ENCODE results near the gene ADCY2. TPM values are rescaled to one million over a fixed set of nuclear protein-coding genes. Genes with fewer than 3 reads are reported as not detected.

ADCY2 gene
- total RNA-seq, 1 donor from 2014 or later: not detected

DNA sequence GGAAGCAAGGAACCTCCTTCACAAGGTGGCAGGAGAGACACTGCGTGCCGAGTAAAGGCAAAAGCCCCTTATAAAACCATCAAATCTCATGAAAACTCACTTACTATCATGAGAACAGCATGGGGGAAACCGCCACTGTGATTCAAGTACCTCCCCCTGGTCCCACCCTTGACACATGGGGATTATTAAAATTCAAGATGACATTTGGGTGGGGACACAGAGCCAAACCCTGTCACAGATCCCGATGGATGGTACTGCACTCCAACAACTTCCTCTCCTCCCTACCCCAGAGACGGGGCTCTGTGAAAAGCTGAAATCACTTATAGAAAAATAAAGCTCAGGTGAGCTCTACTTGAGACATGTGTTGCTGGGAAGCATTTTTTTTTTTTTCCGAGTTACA is 10.3 kb upstream of the ADCY2 start:
- intact Hi-C loops (cut with micrococcal nuclease): no loop called here
- H3K4me3 Mint-ChIP-seq: no peak overlapping the region
- no peaks in the 10 kb centered on the region for H3K9me3 Mint-ChIP-seq
- H3K4me1 Mint-ChIP-seq (ENCODE audit: low read depth): no peaks in the 10 kb centered on the region
- H3K27ac Mint-ChIP-seq: no peak overlapping the region
- no peak for DNase-seq (ENCODE audit: low spot score)
- H3K36me3 Mint-ChIP-seq (ENCODE audit: low read depth): no peaks in the 10 kb centered on the region
- no peaks in the 10 kb centered on the region for H3K27me3 Mint-ChIP-seq (ENCODE audit: insufficient read depth)

- intact Hi-C loops (cut with micrococcal nuclease): no loop called here
- H3K4me1 Mint-ChIP-seq (ENCODE audit: low read depth): no peaks in the 10 kb centered on the region
- no peak overlapping the region for H3K27ac Mint-ChIP-seq
- peaks cover 3% of the 10 kb centered on the region for H3K27me3 Mint-ChIP-seq (ENCODE audit: insufficient read depth)
- H3K9me3 Mint-ChIP-seq: no peaks in the 10 kb centered on the region
- DNase-seq (ENCODE audit: low spot score): no peak
- H3K36me3 Mint-ChIP-seq (ENCODE audit: low read depth): no peaks in the 10 kb centered on the region
- H3K4me3 Mint-ChIP-seq: no peak overlapping the region
Observed at GRCh38 chr5:7388553-7388952, 7.4 kb upstream of the ADCY2 start.

- H3K4me1 Mint-ChIP-seq (ENCODE audit: low read depth): no peaks in the 10 kb centered on the region
- no peak overlapping the region for H3K27ac Mint-ChIP-seq
- H3K4me3 Mint-ChIP-seq: no peak overlapping the region
Observed at GRCh38 chr5:7391215-7391614, 4.7 kb upstream of the ADCY2 start.

DNA sequence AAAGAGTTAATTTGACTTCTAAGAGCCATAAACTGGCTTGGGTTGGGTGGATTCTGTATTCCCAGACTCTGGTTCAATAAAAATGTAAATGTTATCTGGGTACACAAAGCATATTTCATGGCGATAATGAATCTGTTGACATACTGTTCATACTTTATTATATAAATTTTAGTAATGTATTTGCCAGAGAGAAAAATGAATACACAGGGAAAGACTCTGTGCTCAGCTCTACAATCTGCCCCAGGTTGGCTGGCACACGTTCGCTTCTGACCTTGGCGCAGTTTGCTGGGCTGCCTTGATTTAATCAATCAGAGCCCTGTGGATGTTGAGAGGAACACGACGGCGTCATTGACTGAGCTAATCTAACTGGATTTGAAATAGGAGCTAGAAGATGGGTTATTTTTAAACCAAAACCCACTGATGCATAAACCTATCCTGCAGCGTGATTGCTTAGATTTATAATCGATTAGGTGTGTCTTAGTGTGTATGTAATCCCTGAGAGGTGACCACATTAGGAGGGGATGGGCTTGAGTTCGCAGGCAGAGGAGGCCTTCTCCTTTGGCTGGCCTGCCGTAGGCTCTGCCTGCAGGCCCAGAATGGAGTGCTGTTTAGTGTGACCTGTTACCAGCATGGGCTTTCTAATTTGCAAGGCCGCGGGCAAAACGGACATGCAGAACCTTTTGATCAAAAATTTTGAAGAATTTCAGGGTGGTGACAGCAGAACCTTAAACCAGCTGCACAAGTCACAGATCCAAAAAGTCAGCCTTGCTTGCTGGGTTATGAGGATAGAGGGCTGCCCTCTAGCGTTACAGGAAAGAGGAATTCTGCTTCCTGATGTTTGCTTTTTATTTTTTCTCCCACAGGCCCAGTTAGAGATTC is 3.9 kb upstream of the ADCY2 start:
- peaks cover 18% of the 10 kb centered on the region for H3K27me3 Mint-ChIP-seq (ENCODE audit: insufficient read depth)
- H3K4me3 Mint-ChIP-seq: no peak overlapping the region
- H3K36me3 Mint-ChIP-seq (ENCODE audit: low read depth): peaks cover 3% of the 10 kb centered on the region
- H3K4me1 Mint-ChIP-seq (ENCODE audit: low read depth): no peaks in the 10 kb centered on the region
- DNase-seq (ENCODE audit: low spot score): no peak
- no peak overlapping the region for H3K27ac Mint-ChIP-seq
- no peaks in the 10 kb centered on the region for H3K9me3 Mint-ChIP-seq
- intact Hi-C loops (cut with micrococcal nuclease): no loop called here

More at GRCh38 chr5:7391215-7391614, 4.7 kb upstream of the ADCY2 start:
- DNase-seq (ENCODE audit: low spot score): no peak
- Mint-ChIP-seq H3K9me3 (no peaks in the 10 kb centered on the region), H3K36me3 (ENCODE audit: low read depth) (no peaks in the 10 kb centered on the region), H3K27me3 (ENCODE audit: insufficient read depth) (peaks cover 12% of the 10 kb centered on the region)
- intact Hi-C loops (cut with micrococcal nuclease): no loop called here

DNA sequence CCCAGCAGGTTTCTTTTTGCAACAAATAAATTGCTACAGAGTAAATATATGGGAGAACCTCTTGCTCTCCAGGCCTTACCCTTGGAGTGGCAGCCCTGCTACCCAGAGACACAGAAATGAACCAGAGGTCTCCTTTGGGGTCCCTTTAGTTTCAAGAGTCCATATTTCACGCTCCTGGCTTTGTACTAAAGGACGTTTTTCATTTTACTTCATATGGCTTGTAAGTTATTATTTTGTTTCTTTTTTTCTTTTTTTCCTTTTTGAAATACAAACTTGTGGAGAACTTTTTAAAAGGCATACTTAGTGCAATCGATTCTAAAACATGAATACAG is 3.3 kb upstream of the ADCY2 start:
- intact Hi-C loops (cut with micrococcal nuclease): no loop called here
- Mint-ChIP-seq H3K27ac (no peak overlapping the region), H3K27me3 (ENCODE audit: insufficient read depth) (peaks cover 24% of the 10 kb centered on the region), H3K9me3 (no peaks in the 10 kb centered on the region), H3K36me3 (ENCODE audit: low read depth) (peaks cover 3% of the 10 kb centered on the region), H3K4me1 (ENCODE audit: low read depth) (no peaks in the 10 kb centered on the region), H3K4me3 (no peak overlapping the region)
- DNase-seq (ENCODE audit: low spot score): no peak

GRCh38 chr5:7393921-7394799 is 1.8 kb upstream of the ADCY2 start:
- Mint-ChIP-seq H3K36me3 (ENCODE audit: low read depth) (peaks cover 3% of the 10 kb centered on the region), H3K27ac (no peak overlapping the region), H3K4me3 (no peak overlapping the region), H3K27me3 (ENCODE audit: insufficient read depth) (peaks cover 33% of the 10 kb centered on the region), H3K9me3 (no peaks in the 10 kb centered on the region), H3K4me1 (ENCODE audit: low read depth) (no peaks in the 10 kb centered on the region)
- intact Hi-C loops (cut with micrococcal nuclease): no loop called here
- DNase-seq (ENCODE audit: low spot score): no peak

- peaks cover 33% of the 10 kb centered on the region for H3K27me3 Mint-ChIP-seq (ENCODE audit: insufficient read depth)
- H3K9me3 Mint-ChIP-seq: no peaks in the 10 kb centered on the region
- H3K4me1 Mint-ChIP-seq (ENCODE audit: low read depth): no peaks in the 10 kb centered on the region
- H3K27ac Mint-ChIP-seq: no peak overlapping the region
- intact Hi-C loops (cut with micrococcal nuclease): loop anchor here (5.0 kb wide), 1 partner anchor 573 kb away; no protein-coding TSS in a partner anchor
- no peak overlapping the region for H3K4me3 Mint-ChIP-seq
- peaks cover 3% of the 10 kb centered on the region for H3K36me3 Mint-ChIP-seq (ENCODE audit: low read depth)
- no peak for DNase-seq (ENCODE audit: low spot score)
Observed at GRCh38 chr5:7394889-7395431, 978 bp upstream of the ADCY2 start.

GRCh38 chr5:7395432-7395946 is 449 bp upstream of the ADCY2 start:
- peaks cover 3% of the 10 kb centered on the region for H3K36me3 Mint-ChIP-seq (ENCODE audit: low read depth)
- DNase-seq (ENCODE audit: low spot score): no peak
- H3K4me3 Mint-ChIP-seq: no peak overlapping the region
- intact Hi-C loops (cut with micrococcal nuclease): loop anchor here (5.0 kb wide), 1 partner anchor 573 kb away; no protein-coding TSS in a partner anchor
- peaks cover 33% of the 10 kb centered on the region for H3K27me3 Mint-ChIP-seq (ENCODE audit: insufficient read depth)
- no peaks in the 10 kb centered on the region for H3K4me1 Mint-ChIP-seq (ENCODE audit: low read depth)
- no peaks in the 10 kb centered on the region for H3K9me3 Mint-ChIP-seq
- H3K27ac Mint-ChIP-seq: no peak overlapping the region

DNA sequence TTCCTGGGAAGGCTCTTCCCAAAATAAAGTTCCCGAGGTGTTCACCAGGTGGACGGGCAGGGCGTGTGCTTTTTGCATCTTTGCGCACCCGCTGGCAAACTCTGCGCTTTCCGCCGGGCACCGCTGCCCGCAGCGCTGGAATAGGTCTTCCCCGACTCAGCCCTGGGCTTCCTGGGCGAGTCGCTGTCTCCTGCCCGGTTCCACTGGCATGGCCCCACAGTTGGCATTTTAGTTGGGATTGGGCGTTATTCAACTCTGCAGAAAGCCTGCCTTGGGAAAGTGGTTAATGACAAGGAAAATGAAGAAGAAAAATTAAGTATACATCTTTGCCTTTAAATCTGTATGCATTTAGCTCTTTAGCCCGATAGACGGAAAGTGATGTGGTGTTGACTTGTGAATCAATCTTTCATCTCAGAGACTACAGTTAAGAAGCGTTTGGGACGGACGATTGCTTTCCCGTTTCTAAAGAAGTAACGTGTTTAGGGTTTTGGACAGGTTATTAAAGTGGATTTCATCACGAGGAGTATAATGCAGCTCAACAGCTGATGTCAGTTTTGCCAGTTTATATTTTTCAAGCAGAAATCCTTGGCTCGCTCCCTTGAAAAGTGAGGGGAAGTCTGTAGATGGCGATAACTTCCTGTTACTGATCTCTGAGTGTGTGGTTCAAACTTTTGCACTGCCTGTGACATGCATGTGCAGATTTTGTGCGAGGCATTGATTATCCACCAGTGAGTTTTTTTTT is 946 bp downstream of the ADCY2 start:
- H3K27ac Mint-ChIP-seq: no peak overlapping the region
- H3K36me3 Mint-ChIP-seq (ENCODE audit: low read depth): peaks cover 3% of the 10 kb centered on the region
- no peaks in the 10 kb centered on the region for H3K9me3 Mint-ChIP-seq
- H3K4me3 Mint-ChIP-seq: no peak overlapping the region
- no peaks in the 10 kb centered on the region for H3K4me1 Mint-ChIP-seq (ENCODE audit: low read depth)
- peaks cover 33% of the 10 kb centered on the region for H3K27me3 Mint-ChIP-seq (ENCODE audit: insufficient read depth)
- DNase-seq (ENCODE audit: low spot score): no peak
- intact Hi-C loops (cut with micrococcal nuclease): loop anchor here (5.0 kb wide), 1 partner anchor 575 kb away; no protein-coding TSS in a partner anchor

- H3K36me3 Mint-ChIP-seq (ENCODE audit: low read depth): peaks cover 3% of the 10 kb centered on the region
- intact Hi-C loops (cut with micrococcal nuclease): loop anchor here (5.0 kb wide), 1 partner anchor 576 kb away; no protein-coding TSS in a partner anchor
- no peaks in the 10 kb centered on the region for H3K4me1 Mint-ChIP-seq (ENCODE audit: low read depth)
- no peak overlapping the region for H3K27ac Mint-ChIP-seq
- H3K27me3 Mint-ChIP-seq (ENCODE audit: insufficient read depth): peaks cover 33% of the 10 kb centered on the region
- no peaks in the 10 kb centered on the region for H3K9me3 Mint-ChIP-seq
- H3K4me3 Mint-ChIP-seq: no peak overlapping the region
- no peak for DNase-seq (ENCODE audit: low spot score)
Observed at GRCh38 chr5:7397937-7398336, 2.0 kb downstream of the ADCY2 start.

DNA sequence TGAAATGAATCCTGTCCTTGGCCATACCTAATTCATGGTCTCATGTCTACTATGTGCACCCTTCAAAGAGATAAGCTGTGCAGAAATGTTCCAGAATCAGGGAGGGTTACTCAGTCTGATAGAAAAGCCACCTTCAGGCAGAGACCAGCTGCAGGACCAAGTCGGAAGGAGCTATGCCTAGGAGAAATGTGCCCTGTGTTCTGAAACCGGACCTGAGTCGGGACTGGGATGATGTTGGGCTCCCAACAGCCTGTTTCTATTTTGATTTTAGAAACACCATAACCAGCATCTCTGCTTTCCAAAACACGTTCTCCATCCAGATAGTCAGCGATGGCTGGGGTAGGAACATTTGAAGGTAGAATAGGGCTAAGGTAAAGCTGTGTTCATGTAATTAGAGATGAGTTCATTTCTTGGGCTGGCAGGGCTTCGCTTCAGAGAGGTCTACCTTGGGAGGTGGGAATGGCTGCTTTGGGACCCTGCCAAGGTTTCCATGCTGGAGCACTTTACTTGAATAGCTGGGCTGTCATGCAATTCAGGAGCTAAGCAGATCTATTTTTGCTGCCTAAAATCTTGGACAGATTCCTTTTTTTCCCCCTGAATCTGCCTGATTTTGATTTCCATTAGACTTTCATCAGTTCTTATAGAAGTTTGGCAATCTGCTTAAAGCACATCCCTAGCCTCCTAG is 2.8 kb downstream of the ADCY2 start:
- Mint-ChIP-seq H3K4me3 (no peak overlapping the region), H3K27ac (no peak overlapping the region), H3K27me3 (ENCODE audit: insufficient read depth) (peaks cover 28% of the 10 kb centered on the region), H3K9me3 (no peaks in the 10 kb centered on the region), H3K36me3 (ENCODE audit: low read depth) (peaks cover 3% of the 10 kb centered on the region), H3K4me1 (ENCODE audit: low read depth) (no peaks in the 10 kb centered on the region)
- DNase-seq (ENCODE audit: low spot score): no peak
- intact Hi-C loops (cut with micrococcal nuclease): loop anchor here (5.0 kb wide), 1 partner anchor 576 kb away; no protein-coding TSS in a partner anchor

GRCh38 chr5:7405277-7405676 is 9.3 kb downstream of the ADCY2 start:
- intact Hi-C loops (cut with micrococcal nuclease): no loop called here
- Mint-ChIP-seq H3K4me3 (no peak overlapping the region), H3K36me3 (ENCODE audit: low read depth) (no peaks in the 10 kb centered on the region), H3K27ac (no peak overlapping the region), H3K27me3 (ENCODE audit: insufficient read depth) (no peaks in the 10 kb centered on the region), H3K4me1 (ENCODE audit: low read depth) (no peaks in the 10 kb centered on the region), H3K9me3 (peaks cover 3% of the 10 kb centered on the region)
- no peak for DNase-seq (ENCODE audit: low spot score)
